Dendritic cell treated with granulocyte-macrophage colony-stimulating factor and Interleukin-4, amounts not matched to agents 40 ng/mL and 50 ng/mL, for 4 days (primary cell): ENCODE measurements around the gene GTF2A1.

Experiments used
- H3K27ac Mint-ChIP-seq: one replicate; pipeline ENCODE4 v1.8.0; 2022; ENCODE audit warnings: mild to moderate bottlenecking, mixed read lengths
- H3K27me3 Mint-ChIP-seq: one replicate; pipeline ENCODE4 v1.8.0; 2022; ENCODE audit warnings: mild to moderate bottlenecking, mixed read lengths
- H3K36me3 Mint-ChIP-seq: one replicate; pipeline ENCODE4 v1.8.0; 2022; ENCODE audit warnings: low read depth, mixed read lengths
- H3K4me1 Mint-ChIP-seq: one replicate; pipeline ENCODE4 v1.8.0; 2022; ENCODE audit warnings: low read depth, mixed read lengths
- H3K4me3 Mint-ChIP-seq: one replicate; pipeline ENCODE4 v1.8.0; 2022; ENCODE audit warnings: mild to moderate bottlenecking, moderate library complexity, mixed read lengths
- H3K9me3 Mint-ChIP-seq: one replicate; pipeline ENCODE4 v1.8.0; 2022; ENCODE audit warnings: mixed read lengths
- intact Hi-C: fragments of 100-400 bp; cut with micrococcal nuclease; formaldehyde crosslinking; loops from one replicate; pipeline ENCODE4 v1.15.0; 2022

The GTF2A1 gene

DNA sequence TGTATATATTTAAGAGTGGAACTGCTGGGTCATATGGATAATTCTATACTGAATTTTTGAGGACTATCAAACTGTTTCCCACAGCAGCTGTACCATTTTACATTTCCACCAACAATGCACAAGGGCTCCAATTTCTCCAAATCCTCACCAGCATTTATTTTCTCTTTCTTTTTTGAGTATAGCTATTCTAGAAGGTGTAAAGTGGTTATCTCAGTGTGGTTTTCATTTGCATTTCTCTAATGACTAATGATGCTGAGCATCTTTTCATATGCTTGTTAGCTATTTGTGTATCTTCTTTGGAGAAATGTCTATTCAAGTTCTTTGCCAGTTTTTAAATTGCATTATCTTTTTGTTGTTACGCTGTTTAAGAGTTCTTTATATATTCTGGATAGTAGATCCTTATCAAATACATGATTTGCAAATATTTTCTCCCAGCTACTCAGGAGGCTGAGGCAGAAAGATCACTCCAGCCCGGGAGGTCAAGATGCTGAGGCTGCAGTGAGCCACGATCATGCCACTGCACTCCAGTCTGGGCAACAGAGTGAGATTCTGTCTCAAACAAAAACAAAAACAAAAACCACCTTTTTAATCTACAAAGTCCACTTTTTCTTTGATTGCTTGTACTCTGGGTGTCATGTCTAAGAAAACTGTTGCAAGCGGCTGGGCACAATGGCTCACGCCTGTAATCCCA, 32.8 kb downstream of the GTF2A1 start:
- H3K27me3 Mint-ChIP-seq, result no peaks in the 10 kb centered on the region
- peaks cover 74% of the 10 kb centered on the region for H3K36me3 Mint-ChIP-seq
- no peak overlapping the region for H3K4me3 Mint-ChIP-seq
- H3K27ac Mint-ChIP-seq, result no peak overlapping the region
- H3K4me1 Mint-ChIP-seq, result peaks cover 5% of the 10 kb centered on the region
- H3K9me3 Mint-ChIP-seq, result no peaks in the 10 kb centered on the region
- intact Hi-C loops, result no loop called here

DNA sequence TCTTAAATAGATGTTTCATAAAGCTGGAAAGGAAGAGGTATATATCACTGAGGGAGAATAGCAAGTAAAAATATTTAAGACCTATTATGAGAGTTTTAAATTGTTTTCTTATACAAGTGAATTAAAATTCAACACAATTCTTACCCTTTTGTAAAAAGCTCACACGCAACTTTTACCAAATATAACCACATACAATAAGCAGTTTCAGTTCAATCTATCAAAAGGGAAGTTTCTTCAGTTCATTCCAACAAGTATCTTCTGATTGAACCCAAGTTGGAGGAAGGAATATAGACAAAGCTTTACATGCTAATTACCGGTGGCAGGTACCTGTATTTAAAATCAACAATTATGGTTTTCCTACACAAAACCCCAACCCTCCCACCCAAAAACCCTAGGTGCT, 41.1 kb downstream of the GTF2A1 start:
- peak overlapping the region; percentile 25 for H3K27ac Mint-ChIP-seq
- H3K9me3 Mint-ChIP-seq, result no peaks in the 10 kb centered on the region
- intact Hi-C loops, result loop anchor here (2.0 kb wide), 1 partner anchor 25 kb away; no protein-coding TSS in a partner anchor
- H3K36me3 Mint-ChIP-seq, result peaks cover 47% of the 10 kb centered on the region
- no peak overlapping the region for H3K4me3 Mint-ChIP-seq
- no peaks in the 10 kb centered on the region for H3K27me3 Mint-ChIP-seq
- H3K4me1 Mint-ChIP-seq, result peaks cover 34% of the 10 kb centered on the region

DNA sequence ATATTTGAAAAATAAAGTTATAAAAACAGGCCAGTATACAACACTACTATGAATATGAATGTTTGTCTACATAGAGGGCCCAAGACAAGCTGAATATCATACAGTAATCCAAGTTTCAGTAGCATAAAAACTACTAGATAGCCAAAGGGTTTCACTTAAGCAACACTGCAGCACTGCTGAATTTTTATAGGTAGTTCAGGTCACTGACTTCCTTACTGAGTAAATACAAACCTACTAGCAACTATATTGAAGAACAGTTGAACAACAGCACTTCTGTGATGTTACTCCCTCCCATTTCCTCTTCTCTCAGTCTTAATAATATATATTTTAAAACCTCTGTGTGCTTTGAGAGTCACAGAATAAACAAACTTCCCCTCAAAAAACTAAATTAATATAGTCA, 42.7 kb downstream of the GTF2A1 start:
- Mint-ChIP-seq H3K9me3 (no peaks in the 10 kb centered on the region), H3K4me3 (no peak overlapping the region), H3K27me3 (no peaks in the 10 kb centered on the region), H3K4me1 (peaks cover 47% of the 10 kb centered on the region), H3K27ac (peak overlapping the region; percentile 94), H3K36me3 (peaks cover 39% of the 10 kb centered on the region)
- intact Hi-C loops, result no loop called here

DNA sequence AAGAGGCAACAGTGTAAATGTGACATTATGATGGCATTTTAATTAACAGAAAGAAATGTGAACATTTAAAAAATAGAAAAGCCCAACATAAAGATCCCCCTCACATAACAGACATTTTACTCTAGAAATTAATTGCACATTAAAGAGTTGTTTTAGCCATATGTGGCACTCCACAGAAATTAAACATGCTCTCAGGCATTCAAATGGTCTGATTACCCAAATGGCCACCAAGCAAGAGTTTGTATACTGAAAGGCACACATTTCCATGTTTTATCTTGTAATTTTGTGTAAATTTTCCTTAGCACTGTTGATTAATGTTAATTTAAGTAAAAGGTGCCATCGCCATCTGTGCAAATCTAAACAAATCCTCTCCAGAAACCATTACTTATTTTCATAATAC, 43.5 kb downstream of the GTF2A1 start:
- Mint-ChIP-seq H3K27me3 (no peaks in the 10 kb centered on the region), H3K9me3 (no peaks in the 10 kb centered on the region), H3K27ac (peak overlapping the region; percentile 94), H3K4me1 (peaks cover 48% of the 10 kb centered on the region), H3K4me3 (no peak overlapping the region), H3K36me3 (peaks cover 31% of the 10 kb centered on the region)
- intact Hi-C loops, result no loop called here

DNA sequence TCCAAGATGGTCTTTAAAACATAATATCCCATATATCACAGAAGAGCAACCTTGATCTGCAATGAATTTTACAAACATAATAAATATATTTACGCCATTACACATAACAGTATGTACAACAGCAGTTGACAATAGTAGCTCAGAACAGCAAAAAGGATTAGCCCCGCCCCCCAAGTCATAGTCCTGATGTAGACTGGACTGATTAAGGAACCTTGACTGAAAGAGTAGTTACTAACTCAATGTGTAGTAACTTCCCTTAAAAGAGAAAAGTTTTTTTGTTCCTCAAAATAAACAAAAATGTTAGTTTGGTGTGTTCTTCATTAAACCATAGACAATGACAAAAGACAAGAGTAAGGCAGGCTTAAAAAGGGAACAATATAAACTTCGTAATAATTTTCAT, 44.5 kb downstream of the GTF2A1 start:
- H3K4me3 Mint-ChIP-seq, result peak overlapping the region; percentile 61
- no peaks in the 10 kb centered on the region for H3K9me3 Mint-ChIP-seq
- peak overlapping the region; percentile 94 for H3K27ac Mint-ChIP-seq
- H3K27me3 Mint-ChIP-seq, result no peaks in the 10 kb centered on the region
- peaks cover 21% of the 10 kb centered on the region for H3K36me3 Mint-ChIP-seq
- intact Hi-C loops, result no loop called here
- peaks cover 51% of the 10 kb centered on the region for H3K4me1 Mint-ChIP-seq

DNA sequence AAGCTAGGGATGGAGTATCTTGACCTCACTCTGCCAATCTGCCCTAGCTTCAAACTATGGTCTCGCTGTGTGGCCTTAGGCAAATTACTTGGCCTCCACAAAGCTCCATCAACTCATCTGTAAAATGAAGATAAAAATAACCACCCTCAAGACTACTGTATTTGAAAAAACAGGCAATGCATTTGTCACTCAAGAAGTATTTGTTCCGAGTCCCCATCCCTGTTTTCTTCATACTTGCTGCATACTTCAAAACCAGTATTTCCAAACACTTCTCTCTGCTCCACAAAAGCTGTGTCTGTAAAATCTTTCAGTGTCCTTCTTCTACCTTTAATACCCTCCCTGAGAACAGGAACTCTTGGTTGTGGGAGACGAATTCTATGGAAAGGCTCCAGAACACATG, 47.9 kb downstream of the GTF2A1 start:
- H3K4me1 Mint-ChIP-seq, result peaks cover 72% of the 10 kb centered on the region
- intact Hi-C loops, result no loop called here
- H3K27ac Mint-ChIP-seq, result peak overlapping the region; percentile 71
- H3K9me3 Mint-ChIP-seq, result no peaks in the 10 kb centered on the region
- H3K36me3 Mint-ChIP-seq, result peaks cover 10% of the 10 kb centered on the region
- no peak overlapping the region for H3K4me3 Mint-ChIP-seq
- no peaks in the 10 kb centered on the region for H3K27me3 Mint-ChIP-seq

DNA sequence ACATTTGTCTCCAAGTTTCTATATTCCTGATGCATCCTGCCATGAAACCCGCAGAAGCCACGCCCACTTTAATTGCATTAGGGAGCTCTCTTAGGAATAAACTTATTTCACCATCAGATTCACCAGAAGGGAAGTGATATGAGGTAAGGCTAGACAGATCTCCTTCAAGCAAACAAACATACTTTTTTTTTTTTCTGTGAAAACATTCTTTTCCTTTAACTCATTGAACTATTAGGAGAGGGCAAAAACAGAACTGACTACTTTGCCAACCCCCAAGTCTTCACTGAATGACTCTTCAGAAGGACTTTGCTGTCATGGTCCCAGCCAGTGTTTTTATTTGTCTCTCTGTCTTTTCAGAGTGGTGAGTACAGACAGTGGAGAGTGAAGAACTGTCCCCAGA, 48.4 kb downstream of the GTF2A1 start:
- intact Hi-C loops, result no loop called here
- Mint-ChIP-seq H3K4me1 (peaks cover 72% of the 10 kb centered on the region), H3K36me3 (peaks cover 10% of the 10 kb centered on the region), H3K9me3 (no peaks in the 10 kb centered on the region), H3K4me3 (no peak overlapping the region), H3K27ac (peak overlapping the region; percentile 71), H3K27me3 (no peaks in the 10 kb centered on the region)

DNA sequence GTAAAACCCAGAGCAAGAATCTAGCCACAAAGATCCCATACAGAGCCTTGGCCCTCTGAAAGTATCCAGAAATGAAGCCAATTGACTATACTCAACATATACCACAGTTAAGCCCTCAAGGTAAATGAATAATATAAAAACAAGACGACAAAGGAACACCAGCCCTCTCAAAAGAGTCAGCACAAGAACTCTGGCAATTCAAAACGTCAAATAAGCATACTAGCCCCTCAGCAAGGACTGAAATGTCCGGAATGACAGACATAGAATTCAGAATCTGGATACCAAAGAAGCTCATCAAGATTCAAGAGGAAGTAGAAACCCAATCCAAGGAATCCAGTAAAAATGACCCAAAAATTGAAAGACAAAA, 49.9 kb downstream of the GTF2A1 start:
- Mint-ChIP-seq H3K4me3 (peak overlapping the region; percentile 83), H3K27ac (peak overlapping the region; percentile 99), H3K9me3 (no peaks in the 10 kb centered on the region), H3K27me3 (no peaks in the 10 kb centered on the region), H3K36me3 (peaks cover 10% of the 10 kb centered on the region), H3K4me1 (peaks cover 61% of the 10 kb centered on the region)
- intact Hi-C loops, result loop anchor here (1.0 to 2.0 kb wide), 3 partner anchors 50 to 216 kb away; partner anchors contain the start of genes GTF2A1 and TSHR

DNA sequence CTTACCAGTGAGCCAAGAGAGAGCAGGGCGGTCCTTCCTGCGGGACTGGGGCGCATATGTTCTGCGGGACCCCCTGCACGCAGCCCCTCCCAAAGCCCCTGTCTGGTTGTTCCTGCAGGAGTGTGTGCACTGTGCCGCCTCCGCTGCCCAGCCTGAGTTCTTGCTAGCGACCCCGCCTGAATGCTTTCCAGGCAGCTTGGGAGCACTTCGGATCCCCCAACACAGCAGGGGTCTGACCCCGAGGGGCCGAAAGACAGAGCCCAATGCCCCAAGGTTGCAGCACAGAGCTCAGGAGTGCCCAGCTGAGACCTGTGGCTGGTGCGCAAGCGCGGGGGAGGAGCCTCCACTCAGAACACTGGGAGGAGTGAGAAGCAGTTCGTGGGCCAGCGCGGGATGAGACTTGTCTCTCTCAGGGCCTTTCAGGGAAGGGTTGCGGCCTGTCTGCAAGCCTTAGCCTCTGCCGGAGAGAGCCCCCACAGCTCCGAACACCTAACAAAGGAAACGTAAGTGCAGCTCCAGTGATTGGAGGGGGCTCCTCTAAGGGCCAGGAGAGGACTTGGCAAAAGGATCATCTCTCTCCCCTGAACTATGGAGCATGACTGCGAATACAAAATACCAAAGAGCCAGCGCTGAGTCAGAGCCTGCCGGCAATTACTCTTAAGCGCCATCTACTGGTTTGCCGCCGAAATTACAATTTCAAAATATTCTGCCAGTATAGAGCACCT, 50.5 kb downstream of the GTF2A1 start:
- H3K9me3 Mint-ChIP-seq, result no peaks in the 10 kb centered on the region
- peaks cover 61% of the 10 kb centered on the region for H3K4me1 Mint-ChIP-seq
- no peaks in the 10 kb centered on the region for H3K27me3 Mint-ChIP-seq
- H3K36me3 Mint-ChIP-seq, result peaks cover 10% of the 10 kb centered on the region
- H3K4me3 Mint-ChIP-seq, result peak overlapping the region; percentile 83
- intact Hi-C loops, result loop anchor here (1.0 to 2.0 kb wide), 3 partner anchors 51 to 215 kb away; partner anchors contain the start of genes GTF2A1 and TSHR
- peak overlapping the region; percentile 99 for H3K27ac Mint-ChIP-seq

DNA sequence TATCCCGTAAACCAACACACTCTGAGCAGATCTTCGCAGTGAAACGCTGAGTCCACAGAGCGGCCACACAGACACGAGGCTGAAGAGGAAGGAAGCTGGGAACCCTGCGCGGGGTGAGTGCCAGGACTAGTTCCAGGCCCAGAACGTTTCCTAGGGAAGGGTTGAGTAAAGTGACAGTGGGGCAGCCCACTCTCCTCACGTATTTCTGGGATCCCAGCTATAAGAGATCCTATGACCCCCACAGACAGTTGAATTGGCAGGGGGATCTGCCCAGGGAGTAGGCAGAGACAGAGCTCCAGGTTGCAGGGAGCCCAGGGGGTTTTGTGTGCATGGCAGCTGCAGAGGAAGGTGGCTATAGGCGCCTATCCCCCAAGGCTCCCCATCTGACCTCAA, 51.1 kb downstream of the GTF2A1 start:
- intact Hi-C loops, result loop anchor here (1.0 to 2.0 kb wide), 3 partner anchors 51 to 215 kb away; partner anchors contain the start of genes GTF2A1 and TSHR
- Mint-ChIP-seq H3K27ac (peak overlapping the region; percentile 99), H3K36me3 (peaks cover 6% of the 10 kb centered on the region), H3K4me1 (peaks cover 61% of the 10 kb centered on the region), H3K9me3 (no peaks in the 10 kb centered on the region), H3K4me3 (peak overlapping the region; percentile 83), H3K27me3 (no peaks in the 10 kb centered on the region)

DNA sequence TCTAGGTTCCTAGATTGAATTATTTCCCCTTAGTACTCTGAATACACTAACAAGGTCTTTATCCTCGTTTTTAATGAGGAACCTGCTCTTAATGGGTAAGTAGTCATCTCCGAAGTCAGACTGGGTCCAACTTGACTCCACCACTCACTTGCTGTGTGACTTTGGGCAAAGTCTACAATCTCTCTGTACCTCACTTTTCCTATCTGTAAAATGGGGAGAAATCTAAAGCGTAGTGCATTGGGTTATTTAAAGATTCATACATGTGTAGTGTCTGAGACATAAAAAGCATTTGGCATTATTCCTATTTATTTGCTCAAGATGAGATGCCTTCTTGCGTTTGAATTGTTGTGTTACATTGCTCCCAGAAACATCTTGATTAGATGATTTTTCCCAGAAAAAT, 51.5 kb downstream of the GTF2A1 start:
- Mint-ChIP-seq H3K27me3 (no peaks in the 10 kb centered on the region), H3K36me3 (peaks cover 2% of the 10 kb centered on the region), H3K4me3 (peak overlapping the region; percentile 83), H3K9me3 (no peaks in the 10 kb centered on the region), H3K27ac (peak overlapping the region; percentile 99), H3K4me1 (peaks cover 62% of the 10 kb centered on the region)
- intact Hi-C loops, result no loop called here

DNA sequence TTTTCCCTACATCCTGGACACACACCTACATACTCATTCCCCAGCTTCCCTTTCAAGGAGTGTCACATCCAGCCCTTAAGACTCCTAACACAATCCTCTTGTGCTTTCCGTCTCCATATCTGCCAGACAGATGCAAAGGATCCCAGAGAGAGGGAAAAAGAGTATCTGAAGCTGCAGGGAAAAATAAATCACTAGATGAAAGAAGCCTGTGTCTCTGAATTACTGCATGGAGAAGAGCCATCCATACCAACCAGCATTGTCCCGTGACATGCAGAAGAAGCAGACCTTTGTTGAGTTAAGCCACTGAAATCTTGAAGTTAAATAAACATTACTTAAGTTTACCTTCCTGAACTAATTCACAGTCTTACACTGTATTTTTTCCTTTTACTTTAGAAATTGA, 54.6 kb downstream of the GTF2A1 start:
- intact Hi-C loops, result no loop called here

DNA sequence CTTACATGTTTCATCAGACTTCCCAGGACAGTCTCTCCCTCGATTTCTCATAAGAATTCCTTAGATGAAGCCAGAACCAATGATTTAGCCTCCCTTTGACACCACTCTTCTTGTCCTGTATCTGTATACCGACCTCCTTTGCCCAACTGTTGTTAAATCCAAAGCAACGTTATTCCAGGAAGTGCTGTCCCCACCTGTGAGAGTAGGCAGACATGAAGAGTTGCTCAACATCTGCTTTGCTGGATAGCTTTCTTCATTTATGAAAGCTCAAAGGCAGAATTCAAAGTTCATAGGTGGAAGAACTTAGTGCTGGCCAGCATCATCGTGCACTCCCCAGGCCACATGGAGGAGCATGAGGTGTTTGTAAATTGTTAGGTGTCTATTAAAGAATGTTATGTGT, 55.6 kb downstream of the GTF2A1 start:
- intact Hi-C loops, result no loop called here
- Mint-ChIP-seq H3K9me3 (no peaks in the 10 kb centered on the region), H3K4me3 (no peak overlapping the region)

More for the DNA sequence above, 54.6 kb downstream of the GTF2A1 start:
- H3K9me3 Mint-ChIP-seq, result no peaks in the 10 kb centered on the region
- H3K27me3 Mint-ChIP-seq, result no peaks in the 10 kb centered on the region
- no peaks in the 10 kb centered on the region for H3K36me3 Mint-ChIP-seq
- H3K4me3 Mint-ChIP-seq, result no peak overlapping the region
- peaks cover 42% of the 10 kb centered on the region for H3K4me1 Mint-ChIP-seq
- no peak overlapping the region for H3K27ac Mint-ChIP-seq

DNA sequence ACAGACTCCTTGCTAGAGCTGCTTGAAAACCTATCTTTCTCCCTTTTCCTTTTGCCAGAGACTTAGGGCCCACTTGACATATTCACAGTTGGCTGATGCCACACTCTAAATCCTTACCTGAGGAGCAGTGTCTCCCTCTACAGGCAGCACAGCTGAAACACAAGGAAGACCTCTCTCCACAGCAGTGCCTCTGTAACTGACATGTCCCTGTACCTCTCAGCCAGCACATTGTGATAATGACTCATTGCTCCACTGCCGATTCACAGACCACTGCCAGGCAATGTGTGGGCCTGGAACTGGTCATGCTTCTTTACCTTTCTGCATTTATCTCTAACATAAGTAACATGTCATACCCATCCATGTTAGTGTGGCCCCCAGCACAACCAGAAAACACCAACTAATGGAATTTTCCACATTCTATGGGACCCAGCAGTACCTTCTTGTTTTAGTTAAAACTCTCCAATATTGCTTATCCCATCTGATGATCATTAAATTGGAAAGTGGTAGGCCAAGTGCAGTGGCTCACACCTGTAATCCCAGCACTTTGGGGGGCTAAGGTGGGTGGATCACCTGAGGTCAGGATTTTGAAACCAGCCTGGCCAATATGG, 56.5 kb downstream of the GTF2A1 start:
- Mint-ChIP-seq H3K36me3 (no peaks in the 10 kb centered on the region), H3K4me3 (no peak overlapping the region), H3K27me3 (no peaks in the 10 kb centered on the region), H3K9me3 (peaks cover 8% of the 10 kb centered on the region), H3K4me1 (peaks cover 23% of the 10 kb centered on the region), H3K27ac (no peak overlapping the region)
- intact Hi-C loops, result no loop called here

More for the DNA sequence above, 55.6 kb downstream of the GTF2A1 start:
- H3K27ac Mint-ChIP-seq, result no peak overlapping the region
- H3K27me3 Mint-ChIP-seq, result no peaks in the 10 kb centered on the region
- H3K4me1 Mint-ChIP-seq, result peaks cover 32% of the 10 kb centered on the region
- no peaks in the 10 kb centered on the region for H3K36me3 Mint-ChIP-seq
